AG04449 (cell line): Measurements from ENCODE around the gene KRT222.

Experiments used
- CTCF ChIA-PET: fragments of 350-600 bp; formaldehyde crosslinking; extraction: SDS; loops from one replicate; lab custom pipeline; 2021; ENCODE audit warnings: antibody characterized with exemption; lab: Yijun Ruan, JAX
- POLR2A ChIA-PET: fragments of 400-600, 350-600 bp; formaldehyde crosslinking; extraction: SDS; loops from one replicate; lab custom pipeline; 2020; ENCODE audit warnings: antibody characterized with exemption, inconsistent platforms; lab: Yijun Ruan, JAX
- DNase-seq: peaks from one replicate; pipeline ENCODE4 v3.0.0-alpha.2; 2010; ENCODE audit warnings: low read depth, low spot score
- H3K4me3 ChIP-seq: 2 replicates; pipeline ENCODE4 v1.5.1; 2011; ENCODE audit warnings: low read depth, mild to moderate bottlenecking, control low read depth, low read length
- TF ChIP-seq, protein P1 (sequence below): IDR thresholded peaks from one replicate; pipeline ENCODE4 v1.5.1; 2011; ENCODE audit warnings: mild to moderate bottlenecking, moderate library complexity, low read length, control low read depth, inconsistent platforms; ENCODE audit not compliant: insufficient read depth; ENCODE audit errors: missing control alignments

Gene KRT222

GRCh38 chr17:40664582-40665333, at the start of gene KRT222:
TSS of gene KRT222 (minus strand) at chr17:40665177. CDS start at chr17:40665099, 78 bp downstream.
- DNase-seq = no peak
- ChIA-PET POLR2A (no interaction called here), CTCF (interaction anchor here (0.9 kb wide), 1 partner anchor 10 kb away, joined by 4 read pairs; no protein-coding TSS in a partner anchor)
- TF ChIP-seq, protein P1, sequence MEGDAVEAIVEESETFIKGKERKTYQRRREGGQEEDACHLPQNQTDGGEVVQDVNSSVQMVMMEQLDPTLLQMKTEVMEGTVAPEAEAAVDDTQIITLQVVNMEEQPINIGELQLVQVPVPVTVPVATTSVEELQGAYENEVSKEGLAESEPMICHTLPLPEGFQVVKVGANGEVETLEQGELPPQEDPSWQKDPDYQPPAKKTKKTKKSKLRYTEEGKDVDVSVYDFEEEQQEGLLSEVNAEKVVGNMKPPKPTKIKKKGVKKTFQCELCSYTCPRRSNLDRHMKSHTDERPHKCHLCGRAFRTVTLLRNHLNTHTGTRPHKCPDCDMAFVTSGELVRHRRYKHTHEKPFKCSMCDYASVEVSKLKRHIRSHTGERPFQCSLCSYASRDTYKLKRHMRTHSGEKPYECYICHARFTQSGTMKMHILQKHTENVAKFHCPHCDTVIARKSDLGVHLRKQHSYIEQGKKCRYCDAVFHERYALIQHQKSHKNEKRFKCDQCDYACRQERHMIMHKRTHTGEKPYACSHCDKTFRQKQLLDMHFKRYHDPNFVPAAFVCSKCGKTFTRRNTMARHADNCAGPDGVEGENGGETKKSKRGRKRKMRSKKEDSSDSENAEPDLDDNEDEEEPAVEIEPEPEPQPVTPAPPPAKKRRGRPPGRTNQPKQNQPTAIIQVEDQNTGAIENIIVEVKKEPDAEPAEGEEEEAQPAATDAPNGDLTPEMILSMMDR = no peak
- no peak within 1 kb of the TSS for H3K4me3 ChIP-seq

DNA sequence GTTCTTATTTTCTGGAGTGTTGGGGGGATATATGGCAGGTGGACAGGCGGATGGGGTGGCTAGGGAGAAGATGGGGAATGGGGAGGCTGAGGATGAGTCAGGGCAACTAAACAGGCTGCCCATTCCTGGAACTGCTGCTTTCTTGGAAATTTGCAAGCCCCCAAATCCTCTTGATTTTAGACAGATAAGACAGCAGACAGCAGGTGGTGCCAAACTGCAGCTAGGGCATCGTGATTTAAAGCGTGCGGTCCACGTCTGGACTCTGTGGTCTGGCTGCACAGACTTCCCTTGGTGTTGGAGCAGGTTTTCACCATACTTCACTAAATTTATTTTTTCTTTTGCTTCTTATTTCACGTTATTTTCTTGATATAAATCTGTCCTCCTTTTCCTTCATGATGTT, 49.5 kb upstream of the KRT222 start:
- ChIA-PET POLR2A (no interaction called here), CTCF (interaction anchor here (0.8 kb wide), 1 partner anchor 77 kb away, joined by 4 read pairs; no protein-coding TSS in a partner anchor)
- TF ChIP-seq, protein P1 = no peak

GRCh38 chr17:40707745-40708144, 42.8 kb upstream of the KRT222 start:
- TF ChIP-seq, protein P1 = no peak
- DNase-seq = no peak
- ChIA-PET POLR2A (interaction anchor here (0.7 kb wide), 1 partner anchor 14 kb away, joined by 3 read pairs; no protein-coding TSS in a partner anchor), CTCF (no interaction called here)
- no peak overlapping the region for H3K4me3 ChIP-seq

More for the DNA sequence above, 49.5 kb upstream of the KRT222 start:
- H3K4me3 ChIP-seq = no peak overlapping the region
- no peak for DNase-seq

- H3K4me3 ChIP-seq = no peak overlapping the region
- TF ChIP-seq, protein P1 = no peak
- ChIA-PET POLR2A (no interaction called here), CTCF (interaction anchor here (0.6 to 1.3 kb wide), 3 partner anchors 33 to 679 kb away, joined by 3 to 4 read pairs (median 3); no protein-coding TSS in a partner anchor)
- no peak for DNase-seq
Observed at GRCh38 chr17:40705584-40705983, 40.6 kb upstream of the KRT222 start.

DNA sequence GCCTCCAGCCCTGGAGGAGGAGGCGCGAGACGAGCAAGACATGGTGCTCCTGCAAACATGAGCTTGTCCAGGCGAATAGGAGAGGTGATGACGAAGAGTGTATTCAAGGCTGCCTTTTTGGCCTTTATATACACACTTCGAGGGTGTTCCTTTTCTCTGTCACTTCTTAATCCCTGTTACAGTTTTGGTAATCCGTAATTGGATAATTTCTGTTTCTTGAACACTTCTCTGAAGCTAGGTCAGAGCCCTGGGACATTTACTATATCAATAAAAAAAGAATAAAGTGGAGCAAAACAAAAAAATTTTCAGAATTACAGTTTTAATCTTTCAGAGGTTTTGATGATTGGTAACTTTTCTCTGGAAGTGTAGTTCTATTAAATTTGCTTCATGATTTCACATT, 38.7 kb upstream of the KRT222 start, which contains the start of gene KRT24:
KRT24 (minus strand) TSS at position 101 of the 400 bp plus-strand sequence; CDS start at position 42, 59 bp downstream.
- CTCF ChIA-PET = no interaction called here
- no peak for DNase-seq
- TF ChIP-seq, protein P1 = no peak
- POLR2A ChIA-PET = no interaction called here
- no peak within 1 kb of the TSS for H3K4me3 ChIP-seq

DNA sequence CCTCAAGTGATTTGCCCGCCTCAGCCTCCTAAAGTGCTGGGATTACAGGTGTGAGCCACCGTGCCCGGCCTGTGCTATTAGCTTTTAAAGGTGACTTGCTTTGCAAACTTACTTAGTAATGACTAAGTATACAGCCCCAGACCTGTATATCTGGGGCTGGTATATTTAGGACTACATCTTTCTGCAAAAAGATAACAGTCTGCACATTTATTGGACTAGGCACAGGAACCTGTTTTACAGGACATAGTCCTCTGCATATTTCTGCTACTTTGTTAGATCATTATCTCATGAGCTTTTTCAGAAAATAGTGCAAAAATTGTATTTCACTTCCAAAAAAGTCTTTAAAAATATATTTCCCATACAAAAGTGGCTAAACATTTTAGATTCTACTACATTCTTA, 37.3 kb upstream of the KRT222 start:
- DNase-seq = no peak
- CTCF ChIA-PET = interaction anchor here (1.4 kb wide), 1 partner anchor 82 kb away, joined by 6 read pairs; no protein-coding TSS in a partner anchor
- no peak overlapping the region for H3K4me3 ChIP-seq
- POLR2A ChIA-PET = no interaction called here
- TF ChIP-seq, protein P1 = no peak
